H9 (cell line): Measurements from ENCODE around the gene CKAP2. TPM values are rescaled to one million over a fixed set of nuclear protein-coding genes. Genes with fewer than 3 reads are reported as not detected.

ENCODE experiments used
- DNase-seq: peaks from one replicate; pipeline ENCODE4 v3.0.0-alpha.2; 2017
- H2AFZ ChIP-seq: one replicate; pipeline ENCODE4 v1.6.1; 2013; ENCODE audit warnings: mild to moderate bottlenecking, low read length, control low read depth, moderate library complexity
- H2AK5ac ChIP-seq: 2 replicates; pipeline ENCODE4 v1.6.1; 2013; ENCODE audit warnings: low read length, control low read depth, mixed read lengths; ENCODE audit not compliant: insufficient read length
- H2BK120ac ChIP-seq: one replicate; pipeline ENCODE4 v1.6.1; 2013; ENCODE audit warnings: low read depth, mild to moderate bottlenecking, low read length, control low read depth, inconsistent platforms; ENCODE audit not compliant: poor library complexity, severe bottlenecking
- H2BK12ac ChIP-seq: 2 replicates; pipeline ENCODE4 v1.6.1; 2013; ENCODE audit warnings: low read length, control low read depth, mixed read lengths, low read depth; ENCODE audit not compliant: insufficient read length
- H2BK15ac ChIP-seq: 2 replicates; pipeline ENCODE4 v1.6.1; 2013; ENCODE audit warnings: low read depth, low read length, control low read depth
- H2BK20ac ChIP-seq: one replicate; pipeline ENCODE4 v1.6.1; 2013; ENCODE audit warnings: low read depth, mild to moderate bottlenecking, low read length, control low read depth, inconsistent platforms; ENCODE audit not compliant: poor library complexity, severe bottlenecking
- H2BK5ac ChIP-seq: 2 replicates; pipeline ENCODE4 v1.6.1; 2013; ENCODE audit warnings: low read length, control low read depth, mixed read lengths; ENCODE audit not compliant: insufficient read length
- H3K14ac ChIP-seq: 2 replicates; pipeline ENCODE4 v1.6.1; 2013; ENCODE audit warnings: low read length, control low read depth; ENCODE audit not compliant: insufficient read depth
- H3K18ac ChIP-seq: 2 replicates; pipeline ENCODE4 v1.6.1; 2013; ENCODE audit warnings: low read depth, mild to moderate bottlenecking, mixed read lengths, low read length, control low read depth; ENCODE audit not compliant: insufficient read length
- H3K23ac ChIP-seq: 2 replicates; pipeline ENCODE4 v1.6.1; 2013; ENCODE audit warnings: low read length, control low read depth, mixed read lengths, low read depth; ENCODE audit not compliant: insufficient read length
- H3K23me2 ChIP-seq: 2 replicates; pipeline ENCODE4 v1.6.1; 2013; ENCODE audit warnings: low read depth, mild to moderate bottlenecking, mixed read lengths, low read length, control low read depth; ENCODE audit not compliant: insufficient read length, poor library complexity, severe bottlenecking
- H3K27ac ChIP-seq: 2 replicates; pipeline ENCODE4 v1.5.1; 2013; ENCODE audit warnings: low read length, control low read depth, mixed read lengths, low read depth; ENCODE audit not compliant: insufficient read length
- H3K27me3 ChIP-seq: 2 replicates; pipeline ENCODE4 v1.6.1; 2013; ENCODE audit warnings: low read length, control low read depth, inconsistent platforms; ENCODE audit not compliant: insufficient read depth
- H3K4ac ChIP-seq: 2 replicates; pipeline ENCODE4 v1.6.1; 2013; ENCODE audit warnings: low read depth, mild to moderate bottlenecking, control low read depth, inconsistent platforms, low read length, moderate library complexity
- H3K4me1 ChIP-seq: 2 replicates; pipeline ENCODE4 v1.6.1; 2013; ENCODE audit warnings: low read length, control low read depth, inconsistent platforms; ENCODE audit not compliant: insufficient read depth
- H3K4me2 ChIP-seq: 2 replicates; pipeline ENCODE4 v1.6.1; 2013; ENCODE audit warnings: low read length, control low read depth, mixed read lengths; ENCODE audit not compliant: insufficient read length, insufficient read depth
- H3K56ac ChIP-seq: 2 replicates; pipeline ENCODE4 v1.6.1; 2013; ENCODE audit warnings: low read depth, mild to moderate bottlenecking, mixed read lengths, low read length, control low read depth; ENCODE audit not compliant: insufficient read length
- H3K79me1 ChIP-seq: 2 replicates; pipeline ENCODE4 v1.6.1; 2013; ENCODE audit warnings: low read depth, mild to moderate bottlenecking, moderate library complexity, low read length, control low read depth, inconsistent platforms; ENCODE audit not compliant: insufficient read depth, poor library complexity, severe bottlenecking
- H3K79me2 ChIP-seq: 2 replicates; pipeline ENCODE4 v1.6.1; 2013; ENCODE audit warnings: low read length, control low read depth, inconsistent platforms; ENCODE audit not compliant: insufficient read depth
- H3K9ac ChIP-seq: 2 replicates; pipeline ENCODE4 v1.6.1; 2013; ENCODE audit warnings: low read length, control low read depth, mixed read lengths; ENCODE audit not compliant: insufficient read length; ENCODE audit errors: extremely low read depth
- H3K9me3 ChIP-seq: one replicate; pipeline ENCODE4 v1.6.1; 2013; ENCODE audit warnings: low read depth, low read length, inconsistent platforms; ENCODE audit not compliant: control insufficient read depth
- H3T11ph ChIP-seq: one replicate; pipeline ENCODE4 v1.6.1; 2013; ENCODE audit warnings: mild to moderate bottlenecking, low read length, control low read depth, inconsistent platforms
- H4K20me1 ChIP-seq: one replicate; pipeline ENCODE4 v1.6.1; 2013; ENCODE audit not compliant: control insufficient read depth, insufficient read length, insufficient read depth
- H4K5ac ChIP-seq: 2 replicates; pipeline ENCODE4 v1.6.1; 2013; ENCODE audit warnings: low read depth, mild to moderate bottlenecking, mixed read lengths, low read length, control low read depth; ENCODE audit not compliant: insufficient read length
- H4K8ac ChIP-seq: replicated peaks from 2 replicates; pipeline ENCODE4 v1.6.1; 2013; ENCODE audit warnings: low read length, control low read depth, mixed read lengths, low read depth; ENCODE audit not compliant: insufficient read length
- H4K91ac ChIP-seq: 2 replicates; pipeline ENCODE4 v1.6.1; 2013; ENCODE audit warnings: low read depth, mild to moderate bottlenecking, moderate library complexity, mixed read lengths, low read length, control low read depth; ENCODE audit not compliant: insufficient read length
- H3K27ac Mint-ChIP-seq, 3 experiments: 2 replicates in 2 of 3; 3 replicates in 1 of 3; pipeline ENCODE4 v1.8.0; 2020 to 2021; ENCODE audit warnings: mixed read lengths in 3 of 3, mild to moderate bottlenecking in 1 of 3, moderate library complexity in 1 of 3
- H3K27me3 Mint-ChIP-seq: 2 replicates; pipeline ENCODE4 v1.8.0; 2021; ENCODE audit warnings: low read depth, mild to moderate bottlenecking, moderate library complexity, mixed read lengths
- H3K36me3 Mint-ChIP-seq, 3 experiments: 2 replicates in 2 of 3; 3 replicates in 1 of 3; pipeline ENCODE4 v1.8.0; 2020 to 2021; ENCODE audit warnings: low read depth in 3 of 3, mixed read lengths in 3 of 3; ENCODE audit not compliant: insufficient read depth in 1 of 3
- H3K4me1 Mint-ChIP-seq, 2 experiments: 2 replicates each; pipeline ENCODE4 v1.8.0; 2020; ENCODE audit warnings: mixed read lengths in 2 of 2
- H3K4me3 Mint-ChIP-seq, 2 experiments: 2 replicates in 1 of 2; 3 replicates in 1 of 2; pipeline ENCODE4 v1.8.0; 2020 to 2021; ENCODE audit warnings: mild to moderate bottlenecking in 2 of 2, mixed read lengths in 2 of 2, moderate library complexity in 1 of 2
- H3K9me3 Mint-ChIP-seq, 2 experiments: 2 replicates in 1 of 2; 3 replicates in 1 of 2; pipeline ENCODE4 v1.8.0; 2020; ENCODE audit warnings: mild to moderate bottlenecking in 2 of 2, mixed read lengths in 2 of 2, moderate library complexity in 1 of 2
- CTCF ChIP-seq: fragments of 200-600 bp; sonication (generic); conservative IDR thresholded peaks from 3 replicates; pipeline ENCODE4 v1.8.0; 2021; ENCODE audit warnings: antibody characterized with exemption, mild to moderate bottlenecking
- WGBS: extraction: QIAGEN DNeasy Blood & Tissue Kit; methylation state at CpG from one replicate; pipeline ENCODE4 v1.1.7; 2013; ENCODE audit warnings: missing lambda C conversion rate, low lambda C conversion rate, mixed read lengths; ENCODE audit not compliant: insufficient read length; ENCODE audit errors: extremely low coverage; 5-methylcytosine and 5-hydroxymethylcytosine counted together
- total RNA-seq: library from RNA; stranded (reverse); gene quantifications from 2 replicates; pipeline ENCODE4 v1.2.1, GENCODE V29; 2021

Gene CKAP2
- total RNA-seq, 1 experiment from 2014 or later, result 72.4 TPM

GRCh38 chr13:52447354-52447753 lies 7.9 kb upstream of the CKAP2 start:
- Histone ChIP-seq H3K23ac (no peak overlapping the region), H3K23me2 (no peaks in the 10 kb centered on the region), H4K8ac (no peak overlapping the region), H3T11ph (no peak overlapping the region), H2AFZ (no peak overlapping the region), H2BK120ac (no peak overlapping the region), H3K79me1 (no peaks in the 10 kb centered on the region), H3K4me1 (no peaks in the 10 kb centered on the region; the same call in 1 of the 2 replicates), H3K9ac (no peak overlapping the region), H3K4ac (no peak overlapping the region), H2AK5ac (no peak overlapping the region), H3K79me2 (peaks cover 12% of the 10 kb centered on the region; the same call in 1 of the 2 replicates), H2BK5ac (no peak overlapping the region), H2BK12ac (no peak overlapping the region), H3K56ac (no peak overlapping the region), H3K27ac (no peak overlapping the region), H2BK20ac (no peak overlapping the region), H4K20me1 (no peaks in the 10 kb centered on the region), H3K9me3 (no peaks in the 10 kb centered on the region), H2BK15ac (no peak overlapping the region), H3K4me2 (no peak overlapping the region), H3K14ac (no peak overlapping the region), H4K5ac (no peak overlapping the region), H4K91ac (no peak overlapping the region), H3K18ac (no peak overlapping the region), H3K27me3 (no peaks in the 10 kb centered on the region)
- no peak for DNase-seq
- TF ChIP-seq CTCF, result no peak
- no peaks in the 10 kb centered on the region; a peak in 1 of 5 replicates for H3K9me3 Mint-ChIP-seq
- H3K27ac Mint-ChIP-seq, result no peak overlapping the region
- H3K27me3 Mint-ChIP-seq, result no peaks in the 10 kb centered on the region; the same call in 1 of the 2 replicates
- H3K4me3 Mint-ChIP-seq, result no peak overlapping the region
- peaks cover 0 to 8% (median 0%) of the 10 kb centered on the region in 3 experiments; a peak in 4 of 7 replicates for H3K36me3 Mint-ChIP-seq
- H3K4me1 Mint-ChIP-seq, result peaks cover 10 to 15% of the 10 kb centered on the region in 2 experiments
- no CpG with 5 or more reads among the region's 2 CpGs for WGBS
